Smooth muscle cell (in vitro differentiated cells): Measurements from ENCODE around the gene GRK5. TPM values are rescaled to one million over a fixed set of nuclear protein-coding genes. Genes with fewer than 3 reads are reported as not detected.

Source experiments
- DNase-seq: peaks from one replicate; lab custom pipeline; 2025; ENCODE audit not compliant: unreplicated experiment; lab: John Stamatoyannopoulos, UW
- H2AFZ ChIP-seq: fragments of 200-600 bp; sonication (generic); 2 replicates; pipeline ENCODE4 v1.6.0; 2016; ENCODE audit warnings: antibody characterized with exemption, low read depth, mild to moderate bottlenecking
- H3F3A ChIP-seq: fragments of 200-600 bp; sonication (generic); 2 replicates; pipeline ENCODE4 v1.6.0; 2017; ENCODE audit warnings: antibody characterized with exemption, low read depth
- H3K27ac ChIP-seq: fragments of 200-600 bp; sonication (generic); 2 replicates; pipeline ENCODE4 v1.5.1; 2016; ENCODE audit warnings: low read depth, mild to moderate bottlenecking
- H3K27me3 ChIP-seq: fragments of 200-600 bp; sonication (generic); 2 replicates; pipeline ENCODE4 v1.6.1; 2016; ENCODE audit warnings: low read depth, mild to moderate bottlenecking
- H3K36me3 ChIP-seq: fragments of 200-600 bp; sonication (generic); 2 replicates; pipeline ENCODE4 v1.5.1; 2016; ENCODE audit warnings: low read depth
- H3K4me1 ChIP-seq: fragments of 200-600 bp; sonication (generic); 2 replicates; pipeline ENCODE4 v1.5.1; 2016; ENCODE audit warnings: low read depth
- H3K4me2 ChIP-seq: fragments of 200-600 bp; sonication (generic); 2 replicates; pipeline ENCODE4 v1.6.0; 2016; ENCODE audit warnings: mild to moderate bottlenecking
- H3K4me3 ChIP-seq: fragments of 200-600 bp; sonication (generic); 2 replicates; pipeline ENCODE4 v1.5.1; 2016; ENCODE audit warnings: mild to moderate bottlenecking
- H3K79me2 ChIP-seq: fragments of 200-600 bp; sonication (generic); 2 replicates; pipeline ENCODE4 v1.6.0; 2016; ENCODE audit warnings: low read depth, mild to moderate bottlenecking
- H3K9ac ChIP-seq: fragments of 200-600 bp; sonication (generic); 2 replicates; pipeline ENCODE4 v1.6.0; 2016; ENCODE audit warnings: low read depth
- H3K9me3 ChIP-seq: fragments of 200-600 bp; sonication (generic); replicated peaks from 2 replicates; pipeline ENCODE4 v1.5.1; 2016; ENCODE audit warnings: low read depth
- H4K20me1 ChIP-seq: fragments of 200-600 bp; sonication (generic); 2 replicates; pipeline ENCODE4 v1.6.0; 2016; ENCODE audit warnings: low read depth
- CTCF ChIP-seq: fragments of 200-600 bp; sonication (generic); IDR thresholded peaks from 2 replicates; pipeline ENCODE4 v1.5.1; 2017; ENCODE audit warnings: borderline replicate concordance, mild to moderate bottlenecking, antibody characterized with exemption; ENCODE audit not compliant: insufficient read depth, poor library complexity, severe bottlenecking
- WGBS: methylation state at CpG from one replicate; pipeline ENCODE4 v1.1.7; 2016; ENCODE audit warnings: low lambda C conversion rate; 5-methylcytosine and 5-hydroxymethylcytosine counted together
- polyA plus RNA-seq: library from polyadenylated mRNA; unstranded; fragments of >200 nt; fragmentation: Nextera tagmentation; extraction: Ambion mirVana; gene quantifications from 2 replicates; pipeline ENCODE4 v1.2.1, GENCODE V29; 2016
- total RNA-seq: library from RNA; depleted of rRNA; stranded (reverse); fragments of >200 nt; gene quantifications from 2 replicates; pipeline ENCODE4 v1.2.3, GENCODE V29; 2014

The GRK5 gene
- total and polyA plus RNA-seq, 2 experiments from 2014 or later, result 4.4 to 5.2 TPM

- TF ChIP-seq CTCF, result no peak
- DNase-seq, result no peak
- Histone ChIP-seq H3K4me1 (peaks cover 21% of the 10 kb centered on the region), H3K9ac (no peak overlapping the region), H3K4me2 (peak overlapping the region; percentile 6), H3F3A (peaks cover 28% of the 10 kb centered on the region), H4K20me1 (peaks cover 36% of the 10 kb centered on the region), H3K9me3 (no peaks in the 10 kb centered on the region), H3K27ac (no peak overlapping the region), H3K27me3 (no peaks in the 10 kb centered on the region), H3K4me3 (no peak overlapping the region), H3K79me2 (peaks cover 17% of the 10 kb centered on the region), H3K36me3 (no peaks in the 10 kb centered on the region), H2AFZ (no peak overlapping the region)
These were observed 40.2 kb downstream of the GRK5 start for GRCh38 chr10:119247550-119247894.

GRCh38 chr10:119248184-119248583 lies 40.8 kb downstream of the GRK5 start:
- peaks cover 17% of the 10 kb centered on the region for H3K79me2 ChIP-seq
- H3K27me3 ChIP-seq, result no peaks in the 10 kb centered on the region
- WGBS, result 66% methylated on average over 3 of the region's 3 CpGs
- peaks cover 34% of the 10 kb centered on the region for H3F3A ChIP-seq
- H3K4me2 ChIP-seq, result no peak overlapping the region
- no peak overlapping the region for H3K9ac ChIP-seq
- no peak for DNase-seq
- peaks cover 42% of the 10 kb centered on the region for H4K20me1 ChIP-seq
- H2AFZ ChIP-seq, result no peak overlapping the region
- no peak for TF ChIP-seq CTCF
- H3K9me3 ChIP-seq, result no peaks in the 10 kb centered on the region
- peaks cover 24% of the 10 kb centered on the region for H3K4me1 ChIP-seq
- H3K4me3 ChIP-seq, result no peak overlapping the region
- no peaks in the 10 kb centered on the region for H3K36me3 ChIP-seq
- H3K27ac ChIP-seq, result no peak overlapping the region

GRCh38 chr10:119248681-119249080 lies 41.3 kb downstream of the GRK5 start:
- DNase-seq, result no peak
- H3K4me2 ChIP-seq, result no peak overlapping the region
- no peaks in the 10 kb centered on the region for H3K9me3 ChIP-seq
- peaks cover 47% of the 10 kb centered on the region for H4K20me1 ChIP-seq
- peaks cover 36% of the 10 kb centered on the region for H3F3A ChIP-seq
- no peaks in the 10 kb centered on the region for H3K27me3 ChIP-seq
- TF ChIP-seq CTCF, result no peak
- no peak overlapping the region for H3K9ac ChIP-seq
- H3K36me3 ChIP-seq, result no peaks in the 10 kb centered on the region
- H3K4me3 ChIP-seq, result no peak overlapping the region
- H3K79me2 ChIP-seq, result peaks cover 17% of the 10 kb centered on the region
- WGBS, result 92% methylated on average over 4 of the region's 4 CpGs
- H2AFZ ChIP-seq, result no peak overlapping the region
- peaks cover 26% of the 10 kb centered on the region for H3K4me1 ChIP-seq
- H3K27ac ChIP-seq, result no peak overlapping the region

GRCh38 chr10:119250641-119251314 lies 43.4 kb downstream of the GRK5 start:
- Histone ChIP-seq H2AFZ (no peak overlapping the region), H3K4me3 (no peak overlapping the region), H3K9me3 (no peaks in the 10 kb centered on the region), H3K27ac (peak overlapping the region; percentile 97), H3K27me3 (no peaks in the 10 kb centered on the region), H3K9ac (peak overlapping the region; percentile 74), H4K20me1 (peaks cover 61% of the 10 kb centered on the region), H3K79me2 (peaks cover 17% of the 10 kb centered on the region), H3F3A (peaks cover 49% of the 10 kb centered on the region), H3K4me1 (peaks cover 28% of the 10 kb centered on the region), H3K4me2 (peak overlapping the region; percentile 73), H3K36me3 (no peaks in the 10 kb centered on the region)
- TF ChIP-seq CTCF, result no peak
- 26% methylated on average over 10 of the region's 10 CpGs for WGBS
- DNase-seq, result no peak
